ENCODE results near the gene GPR135. TPM values are rescaled to one million over a fixed set of nuclear protein-coding genes. Genes with fewer than 3 reads are reported as not detected.

Gene GPR135
- total RNA-seq, 1 donor from 2014 or later: 2.2 TPM

GRCh38 chr14:59490756-59491155 lies 25.6 kb upstream of the GPR135 start:
- H3K4me3 ChIP-seq: no peak overlapping the region
- no peaks in the 10 kb centered on the region for H3K9me3 ChIP-seq (replicated peaks)
- intact Hi-C loops (cut with micrococcal nuclease): no loop called here
- TF ChIP-seq, protein P1, sequence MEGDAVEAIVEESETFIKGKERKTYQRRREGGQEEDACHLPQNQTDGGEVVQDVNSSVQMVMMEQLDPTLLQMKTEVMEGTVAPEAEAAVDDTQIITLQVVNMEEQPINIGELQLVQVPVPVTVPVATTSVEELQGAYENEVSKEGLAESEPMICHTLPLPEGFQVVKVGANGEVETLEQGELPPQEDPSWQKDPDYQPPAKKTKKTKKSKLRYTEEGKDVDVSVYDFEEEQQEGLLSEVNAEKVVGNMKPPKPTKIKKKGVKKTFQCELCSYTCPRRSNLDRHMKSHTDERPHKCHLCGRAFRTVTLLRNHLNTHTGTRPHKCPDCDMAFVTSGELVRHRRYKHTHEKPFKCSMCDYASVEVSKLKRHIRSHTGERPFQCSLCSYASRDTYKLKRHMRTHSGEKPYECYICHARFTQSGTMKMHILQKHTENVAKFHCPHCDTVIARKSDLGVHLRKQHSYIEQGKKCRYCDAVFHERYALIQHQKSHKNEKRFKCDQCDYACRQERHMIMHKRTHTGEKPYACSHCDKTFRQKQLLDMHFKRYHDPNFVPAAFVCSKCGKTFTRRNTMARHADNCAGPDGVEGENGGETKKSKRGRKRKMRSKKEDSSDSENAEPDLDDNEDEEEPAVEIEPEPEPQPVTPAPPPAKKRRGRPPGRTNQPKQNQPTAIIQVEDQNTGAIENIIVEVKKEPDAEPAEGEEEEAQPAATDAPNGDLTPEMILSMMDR (IDR thresholded peaks at IDR 0.05; ENCODE audit: borderline replicate concordance): no peak
- no peaks in the 10 kb centered on the region for H3K27me3 ChIP-seq (ENCODE audit: low read depth)
- H3K4me1 ChIP-seq: peaks cover 33% of the 10 kb centered on the region
- DNase-seq: no peak
- H3K27ac ChIP-seq (replicated peaks): no peak overlapping the region
- peaks cover 73% of the 10 kb centered on the region for H3K36me3 ChIP-seq

DNA sequence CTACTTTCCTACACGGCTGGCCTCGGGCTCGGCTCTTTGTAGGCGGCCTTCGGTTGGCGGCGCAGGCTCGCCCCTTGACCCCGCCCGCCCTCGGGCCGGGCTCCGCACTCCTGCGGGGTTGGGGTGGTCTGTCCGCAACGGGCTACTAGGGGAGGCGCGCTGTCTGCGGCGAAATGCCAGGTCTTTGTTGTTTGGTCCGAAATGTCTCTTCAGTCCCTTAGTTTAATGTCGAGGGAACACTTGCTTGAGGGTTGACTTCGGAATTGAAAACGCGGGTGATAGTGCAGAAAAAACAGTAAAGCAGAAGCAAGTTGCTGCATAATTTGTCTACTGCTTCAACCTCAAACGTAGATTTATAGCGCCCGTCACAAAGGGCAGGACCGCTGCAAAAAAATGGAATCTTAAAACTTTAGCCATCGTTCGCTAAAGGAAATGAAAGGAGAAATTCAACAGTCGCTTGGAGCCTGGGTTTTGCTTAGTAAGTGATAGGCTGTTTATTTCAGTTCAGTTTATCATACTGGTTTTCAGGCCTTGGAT lies 19.5 kb upstream of the GPR135 start:
- TF ChIP-seq, protein P1 (IDR thresholded peaks at IDR 0.05; ENCODE audit: borderline replicate concordance): no peak
- H3K27ac ChIP-seq (replicated peaks): peak overlapping the region; percentile 93
- no peaks in the 10 kb centered on the region for H3K27me3 ChIP-seq (ENCODE audit: low read depth)
- H3K4me3 ChIP-seq: peak overlapping the region; percentile 79
- H3K9me3 ChIP-seq (replicated peaks): no peaks in the 10 kb centered on the region
- no peak for DNase-seq
- intact Hi-C loops (cut with micrococcal nuclease): no loop called here
- peaks cover 81% of the 10 kb centered on the region for H3K4me1 ChIP-seq
- peaks cover 18% of the 10 kb centered on the region for H3K36me3 ChIP-seq

GRCh38 chr14:59483819-59484638 lies 18.8 kb upstream of the GPR135 start, which contains the start of the genes JKAMP and L3HYPDH:
JKAMP (plus strand) TSS chr14:59484517; CDS start chr14:59484590, 73 bp downstream.
L3HYPDH (minus strand) TSS chr14:59484408; CDS start chr14:59484316, 92 bp downstream.
- H3K27me3 ChIP-seq (ENCODE audit: low read depth): no peaks in the 10 kb centered on the region
- H3K9me3 ChIP-seq (replicated peaks): no peaks in the 10 kb centered on the region
- H3K4me1 ChIP-seq: peaks cover 81% of the 10 kb centered on the region
- H3K36me3 ChIP-seq: peaks cover 13% of the 10 kb centered on the region
- H3K4me3 ChIP-seq: peak within 1 kb of the TSS; percentile 79
- peak within 1 kb of the TSS; percentile 93 for H3K27ac ChIP-seq (replicated peaks)
- intact Hi-C loops (cut with micrococcal nuclease): no loop called here
- peak; percentile 98 for DNase-seq
- TF ChIP-seq, protein P1 (IDR thresholded peaks at IDR 0.05; ENCODE audit: borderline replicate concordance): peak; percentile 80

DNA sequence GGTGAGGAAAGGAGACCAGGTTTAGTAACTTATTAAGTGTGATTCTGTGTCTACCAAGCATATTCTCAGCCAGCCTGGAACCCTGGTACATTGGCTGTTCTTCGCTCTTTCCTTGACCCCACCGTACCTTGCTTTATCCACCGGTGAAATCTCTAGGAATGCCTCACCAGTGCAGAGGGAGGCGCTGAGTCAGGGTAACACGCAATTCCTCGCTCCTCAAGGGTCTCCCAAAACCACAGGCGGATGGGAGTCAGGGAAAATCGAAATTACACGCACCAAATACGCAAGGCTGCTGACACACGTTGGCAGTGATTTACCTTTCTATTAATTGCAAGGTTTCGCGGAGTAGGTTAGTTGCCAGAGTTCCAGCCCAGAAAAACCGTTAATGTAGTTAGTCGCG lies 18.2 kb upstream of the GPR135 start:
- Histone ChIP-seq H3K27ac (replicated peaks) (peak overlapping the region; percentile 93), H3K4me1 (peaks cover 74% of the 10 kb centered on the region), H3K36me3 (peaks cover 13% of the 10 kb centered on the region), H3K27me3 (ENCODE audit: low read depth) (no peaks in the 10 kb centered on the region), H3K4me3 (peak overlapping the region; percentile 79), H3K9me3 (replicated peaks) (no peaks in the 10 kb centered on the region)
- no peak for DNase-seq
- TF ChIP-seq, protein P1 (IDR thresholded peaks at IDR 0.05; ENCODE audit: borderline replicate concordance): no peak
- intact Hi-C loops (cut with micrococcal nuclease): no loop called here

DNA sequence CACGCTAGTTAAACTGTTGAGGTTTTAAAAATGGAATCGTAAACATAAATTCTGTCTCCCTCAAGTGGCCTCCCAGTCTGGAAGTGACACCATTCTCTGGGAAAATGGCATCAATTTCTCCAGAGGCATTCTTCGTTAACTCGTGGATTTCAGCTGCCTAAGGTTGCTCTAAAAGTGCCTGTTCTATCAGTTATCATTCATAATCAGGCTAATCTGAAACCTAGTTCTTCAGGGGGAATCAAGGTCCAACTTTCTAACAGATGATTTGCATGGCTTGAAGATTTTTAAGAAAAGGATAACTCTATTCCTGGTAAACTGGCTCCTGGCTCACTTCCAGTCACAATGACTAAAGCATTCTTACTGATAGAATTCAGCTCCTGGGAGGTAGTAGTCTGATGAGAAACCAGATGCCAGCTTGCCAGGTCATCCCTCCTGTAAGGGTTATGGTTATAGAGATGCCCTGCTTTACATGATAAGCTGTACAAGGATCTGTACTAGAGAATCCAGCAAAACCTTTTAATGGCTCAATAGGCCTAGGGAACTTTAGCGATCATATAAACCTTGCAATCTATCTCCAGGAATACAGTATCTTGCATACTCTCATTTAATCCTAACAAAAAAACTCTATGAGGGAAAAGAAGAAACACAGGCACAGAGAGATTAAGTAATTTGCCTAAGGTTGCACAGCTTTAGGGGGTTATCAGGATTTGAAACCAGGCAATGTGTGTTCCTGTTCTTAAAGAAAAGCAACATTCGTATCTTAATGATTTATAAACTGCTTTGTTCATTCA lies 17.6 kb upstream of the GPR135 start:
- Histone ChIP-seq H3K9me3 (replicated peaks) (no peaks in the 10 kb centered on the region), H3K4me3 (peak overlapping the region; percentile 79), H3K27ac (replicated peaks) (peak overlapping the region; percentile 93), H3K4me1 (peaks cover 72% of the 10 kb centered on the region), H3K36me3 (peaks cover 11% of the 10 kb centered on the region), H3K27me3 (ENCODE audit: low read depth) (no peaks in the 10 kb centered on the region)
- TF ChIP-seq, protein P1 (IDR thresholded peaks at IDR 0.05; ENCODE audit: borderline replicate concordance): no peak
- no peak for DNase-seq
- intact Hi-C loops (cut with micrococcal nuclease): no loop called here

Measured in left ventricle myocardium inferior (tissue), 1 donor.